ENCODE measurements around the gene CCDC82.

Gene CCDC82

DNA sequence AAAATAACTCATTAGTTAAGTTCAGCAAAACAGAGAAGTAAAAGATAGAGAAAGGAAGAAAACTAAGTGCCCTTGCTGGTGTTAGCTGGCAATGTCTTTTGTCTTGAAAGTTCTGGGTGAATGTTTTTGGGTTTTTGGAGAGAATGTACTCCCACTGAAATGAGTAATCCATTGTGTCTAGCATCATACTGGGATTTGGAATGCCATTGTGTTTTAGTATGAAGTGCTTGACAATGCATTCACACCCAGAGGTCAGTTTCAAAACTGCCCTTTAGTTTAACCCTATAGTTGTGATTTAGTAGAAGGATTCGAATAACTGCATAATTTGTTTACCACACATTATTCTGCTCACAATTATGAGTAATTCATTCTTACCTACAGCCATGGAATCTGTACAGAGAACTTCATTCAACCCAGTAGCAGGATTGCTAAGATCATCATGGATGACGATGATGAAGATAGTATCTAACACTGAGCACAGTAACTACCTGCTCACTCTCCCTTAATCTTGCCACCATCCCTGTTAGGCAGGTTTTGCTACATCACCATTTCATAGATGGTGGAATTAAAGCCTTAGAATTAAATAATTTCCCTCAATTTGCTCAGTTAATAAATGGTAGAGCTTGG, 80.6 kb downstream of the CCDC82 start:
- DNase-seq (ENCODE audit: low read depth in 2 of 3, low spot score in 2 of 3): no peak

DNA sequence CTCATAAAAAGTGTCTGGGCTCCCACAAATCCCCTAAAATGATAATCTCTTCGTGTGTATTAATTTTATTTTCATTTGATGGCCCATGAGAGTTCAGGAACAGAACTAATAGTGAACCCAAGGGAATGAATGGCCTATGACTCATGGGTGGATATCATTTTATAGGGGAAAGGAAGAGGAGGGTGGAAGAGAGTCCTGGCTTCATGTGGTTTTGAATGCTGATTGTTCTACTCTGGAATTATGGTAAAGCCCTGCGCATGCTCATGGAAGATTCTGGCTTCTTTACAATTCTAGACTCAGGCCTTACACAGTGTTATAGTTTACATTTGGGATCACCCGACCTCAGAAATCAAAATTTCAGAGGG, 82.0 kb downstream of the CCDC82 start:
- DNase-seq (ENCODE audit: low read depth in 2 of 3, low spot score in 2 of 3): no peak

GRCh38 chr11:96306933-96307775, 82.6 kb downstream of the CCDC82 start:
- no peak for DNase-seq (ENCODE audit: low read depth in 2 of 3, low spot score in 2 of 3)

GRCh38 chr11:96306600-96306932, 83.1 kb downstream of the CCDC82 start:
- DNase-seq (ENCODE audit: low read depth in 2 of 3, low spot score in 2 of 3): no peak

- no peak for DNase-seq (ENCODE audit: low read depth in 2 of 3, low spot score in 2 of 3)
These were observed 83.6 kb downstream of the CCDC82 start for GRCh38 chr11:96306071-96306470.

- DNase-seq (ENCODE audit: low read depth in 2 of 3, low spot score in 2 of 3): no peak
These were observed 85.7 kb downstream of the CCDC82 start for GRCh38 chr11:96303980-96304379.

DNA sequence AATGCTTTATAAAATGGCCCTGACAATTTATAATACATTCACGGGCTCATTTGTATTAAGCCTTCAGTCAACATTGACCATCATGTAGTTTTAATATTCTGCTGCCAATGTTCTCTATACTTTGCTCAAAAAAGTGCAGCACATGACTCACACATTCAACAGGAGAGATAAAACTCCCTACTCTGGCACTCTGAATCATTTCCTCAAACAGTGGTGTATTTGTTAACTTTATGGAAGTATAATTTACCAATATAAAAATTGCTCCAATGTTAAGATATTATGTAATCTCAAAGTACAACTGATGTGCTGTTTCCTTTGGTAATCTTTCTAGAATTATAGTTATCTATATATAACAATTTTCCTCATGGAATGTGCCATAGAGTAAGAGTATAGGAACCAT, 86.6 kb downstream of the CCDC82 start:
- DNase-seq (ENCODE audit: low read depth in 2 of 3, low spot score in 2 of 3): no peak

All from activated CD8-positive, alpha-beta memory T cell treated with anti-CD3 and anti-CD28 coated beads for 48 hours (primary cell).